GM21526 (cell line): ENCODE results near the gene IL4R.
"Not testable (repeated sequence)": the region's sequence is repeated elsewhere in the genome, so short reads cannot be mapped to it uniquely, and the experiment has no call there.

Source experiments
- ATAC-seq: cut with Tn5 transposase; IDR thresholded peaks from one replicate; pipeline ENCODE4 v1.9.1; 2021; ENCODE audit warnings: moderate library complexity; ENCODE audit not compliant: unreplicated experiment, low FRiP score

IL4R gene

DNA sequence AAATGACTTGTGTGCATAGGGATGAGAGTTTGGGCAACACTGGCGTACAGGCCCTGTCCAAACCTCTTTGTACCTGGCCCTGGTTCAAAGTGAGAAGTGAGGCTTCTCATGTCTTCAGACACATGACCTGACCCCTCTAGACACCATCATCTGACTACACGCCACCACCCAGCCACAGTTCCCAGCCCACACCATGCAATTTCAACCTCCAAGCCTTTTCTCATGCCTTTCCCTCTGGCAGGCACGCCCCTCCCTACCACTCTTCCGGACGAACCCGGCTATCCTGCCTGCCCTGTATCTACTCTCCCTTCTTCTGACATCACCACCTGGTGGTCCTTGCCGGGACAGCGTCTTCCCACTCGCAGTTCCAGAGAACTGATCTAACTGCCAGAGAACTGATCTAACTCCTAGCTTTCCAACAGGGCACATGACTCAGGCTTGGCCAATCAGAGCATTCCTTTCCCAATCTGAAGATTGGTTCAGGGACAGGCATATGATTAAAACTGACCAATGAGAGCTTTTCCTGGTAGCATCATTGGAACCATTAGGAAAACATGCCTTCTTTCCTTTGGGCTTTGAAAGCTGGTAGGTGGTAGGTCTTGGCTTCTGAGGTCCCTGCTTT, 61.1 kb downstream of the IL4R start:
- peak; percentile 37 for ATAC-seq

DNA sequence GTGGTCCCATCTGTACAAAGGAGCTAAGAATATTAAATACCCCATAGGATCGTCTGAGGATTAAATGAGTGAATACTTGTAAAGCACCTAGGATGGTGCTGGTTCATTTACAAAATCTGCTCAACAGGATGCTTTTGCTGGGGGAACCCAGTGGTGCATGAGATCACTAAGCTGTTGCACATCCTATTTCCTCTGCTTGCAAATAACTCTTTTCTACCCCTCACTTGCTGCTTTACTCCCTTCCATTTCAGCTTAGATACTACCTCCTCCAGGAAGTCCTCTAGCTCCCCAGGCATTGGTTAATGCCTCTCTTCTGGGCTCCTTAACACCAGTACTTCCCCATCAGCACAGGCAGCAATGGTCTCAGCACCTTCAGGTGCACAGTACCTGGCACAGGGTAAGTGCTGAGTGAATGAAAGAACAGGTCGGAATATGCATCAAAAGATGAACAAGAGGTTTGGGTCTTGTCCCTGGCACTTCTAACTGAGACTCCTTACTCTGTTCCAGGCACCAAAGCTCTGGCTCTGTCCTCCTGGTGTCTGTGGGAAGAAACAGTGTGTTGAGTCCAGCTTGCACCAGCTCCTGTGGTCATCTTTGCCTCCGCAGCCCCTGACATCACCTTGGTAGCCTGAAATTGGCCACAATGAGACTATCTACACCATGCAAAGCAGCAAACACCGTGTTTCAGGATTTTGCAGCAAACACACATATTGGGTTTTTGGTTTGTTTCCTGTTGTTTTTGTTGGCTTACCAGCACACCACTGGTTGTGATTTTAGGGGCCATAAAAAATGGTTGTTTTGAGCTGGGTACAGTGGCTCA, 64.1 kb downstream of the IL4R start:
- no peak for ATAC-seq

DNA sequence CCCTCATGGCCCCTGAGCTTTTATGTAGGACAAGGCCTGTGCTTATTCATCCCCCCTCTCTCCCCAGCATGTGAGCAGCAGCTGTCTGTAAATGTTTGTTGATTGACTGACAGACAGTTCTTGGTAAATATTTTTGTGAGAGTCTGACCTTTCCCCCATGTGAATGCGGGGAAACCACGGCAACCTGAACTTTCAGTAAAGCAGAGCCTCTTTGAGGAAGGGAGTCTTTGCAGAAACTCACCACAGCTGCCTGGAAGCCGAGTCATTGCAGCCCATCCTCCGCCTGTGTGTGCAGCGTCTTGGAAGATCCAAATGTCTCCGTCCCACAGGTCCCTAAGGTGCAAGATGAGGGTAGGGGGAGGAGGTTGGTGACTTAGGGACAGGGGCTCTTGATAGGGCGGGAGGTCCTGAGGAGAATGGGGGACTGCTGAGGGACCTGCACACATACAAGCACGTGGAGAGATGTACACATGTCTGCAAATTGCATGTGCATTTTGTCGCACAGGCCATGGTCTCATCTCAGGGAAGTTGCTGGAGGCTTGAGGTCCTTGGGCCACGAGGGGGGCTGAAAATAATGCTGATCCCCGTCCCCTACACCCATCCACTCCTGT, 65.2 kb downstream of the IL4R start:
- no peak for ATAC-seq

DNA sequence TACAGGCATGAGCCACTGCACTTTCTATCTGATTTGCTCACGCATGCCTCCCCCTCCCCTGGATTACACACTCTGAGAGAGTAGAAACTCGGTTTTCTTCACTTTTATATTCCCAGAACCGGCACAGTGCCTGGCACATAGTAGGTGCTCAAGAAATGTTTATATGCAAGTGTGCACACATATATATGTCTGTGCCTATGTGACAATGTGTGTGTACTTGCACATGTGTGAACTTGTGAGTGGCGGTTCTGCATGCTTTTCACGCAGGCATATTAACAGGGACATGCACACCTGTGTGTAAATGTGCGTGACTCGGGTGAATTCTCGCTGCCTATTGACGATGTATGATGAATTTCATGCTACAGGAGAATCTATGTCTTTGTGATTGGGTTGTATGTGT, 66.1 kb downstream of the IL4R start:
- no peak for ATAC-seq

DNA sequence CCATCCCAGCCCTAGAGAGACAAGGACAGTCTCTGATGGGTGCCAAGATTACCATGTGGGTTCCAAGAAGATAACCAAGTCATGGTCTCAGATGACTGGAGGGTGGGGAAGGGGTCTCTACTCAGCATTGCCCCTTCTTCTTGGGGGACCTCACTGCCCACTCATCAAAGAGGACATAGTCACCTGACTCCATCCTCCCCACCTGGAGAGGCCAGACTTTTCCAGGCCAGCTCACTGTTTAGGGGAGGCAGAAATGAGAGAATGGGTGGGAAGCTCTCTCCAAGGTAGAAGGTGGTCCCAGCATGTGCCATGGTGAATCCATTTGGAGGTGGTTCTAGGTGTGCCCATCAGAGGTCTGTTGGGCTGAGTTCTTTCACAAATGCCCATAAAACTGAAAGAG, 67.5 kb downstream of the IL4R start:
- no peak for ATAC-seq

DNA sequence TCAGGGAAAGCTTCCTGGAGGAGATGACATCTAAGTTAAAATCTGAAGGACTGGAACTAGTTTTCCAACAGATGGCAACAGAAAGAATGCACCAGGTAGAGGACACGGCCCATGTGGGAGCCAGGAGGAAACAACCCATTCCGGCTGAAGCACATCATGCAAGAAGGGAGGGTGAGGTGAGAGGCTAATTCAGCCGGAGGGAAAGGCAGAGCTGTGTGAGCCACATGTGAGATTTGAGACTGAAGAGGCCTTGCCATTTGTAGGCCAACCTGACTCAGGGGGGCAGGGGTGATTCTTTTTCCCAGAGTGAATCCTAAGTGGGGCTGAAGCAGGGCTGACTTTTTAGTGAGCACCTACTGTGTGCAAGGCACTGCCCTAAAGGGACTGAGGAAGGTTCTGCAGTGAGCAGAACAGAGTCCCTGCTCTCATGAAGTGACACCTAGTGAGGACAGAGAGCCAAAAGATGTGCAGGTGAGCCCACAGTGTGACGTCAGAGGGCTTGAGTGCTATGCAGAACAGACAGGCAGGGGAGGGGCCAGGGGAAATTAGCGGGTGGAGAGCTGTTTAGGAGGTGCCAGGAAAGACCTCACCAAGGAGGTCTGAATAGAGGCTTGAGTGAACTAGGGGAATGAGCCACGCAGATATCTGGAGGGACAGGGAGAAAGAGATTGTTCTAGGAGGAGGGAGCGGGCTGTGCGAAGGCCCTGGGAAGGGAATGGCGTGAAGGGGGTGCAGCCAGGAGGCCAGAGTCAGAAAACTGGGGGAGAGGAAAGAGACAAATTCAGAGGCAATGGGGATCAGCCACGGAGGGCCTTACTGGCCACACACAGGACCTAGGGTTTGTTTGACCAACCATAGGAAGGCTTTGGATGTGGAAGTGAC, 68.4 kb downstream of the IL4R start:
- ATAC-seq = no peak

DNA sequence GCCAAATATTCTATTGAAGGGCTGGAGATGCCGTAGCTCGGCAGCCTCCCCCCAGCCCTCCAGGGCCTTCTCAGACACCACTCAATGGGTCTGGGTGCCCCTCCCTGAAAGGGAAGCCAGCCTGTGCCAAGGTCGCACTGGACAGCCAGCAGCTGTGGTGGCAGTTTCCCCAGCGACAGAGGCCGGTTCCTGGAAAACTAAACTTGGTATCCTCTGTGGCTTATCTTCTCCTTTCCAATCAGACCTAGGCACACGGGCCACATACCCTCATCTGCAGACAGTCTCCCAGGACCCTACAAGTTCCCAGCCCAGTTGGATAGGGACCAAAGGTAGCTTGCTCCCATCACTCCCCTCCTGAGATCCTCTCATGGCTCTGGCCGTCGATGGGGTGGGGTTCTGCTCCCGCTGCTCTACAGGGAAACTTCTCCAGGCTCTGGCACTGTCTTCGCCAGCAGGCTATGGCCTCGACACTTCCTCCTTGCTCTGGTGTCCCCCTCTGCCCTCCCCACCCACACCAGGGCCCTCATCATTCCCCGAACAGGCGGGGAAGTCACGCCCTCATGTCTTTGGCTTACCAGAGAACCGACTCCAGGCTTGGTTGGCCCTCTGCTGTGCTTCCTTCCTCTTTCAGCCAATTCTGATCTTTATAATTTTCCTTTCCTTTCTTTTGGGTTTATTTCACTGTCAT, 69.9 kb downstream of the IL4R start:
- ATAC-seq = no peak

DNA sequence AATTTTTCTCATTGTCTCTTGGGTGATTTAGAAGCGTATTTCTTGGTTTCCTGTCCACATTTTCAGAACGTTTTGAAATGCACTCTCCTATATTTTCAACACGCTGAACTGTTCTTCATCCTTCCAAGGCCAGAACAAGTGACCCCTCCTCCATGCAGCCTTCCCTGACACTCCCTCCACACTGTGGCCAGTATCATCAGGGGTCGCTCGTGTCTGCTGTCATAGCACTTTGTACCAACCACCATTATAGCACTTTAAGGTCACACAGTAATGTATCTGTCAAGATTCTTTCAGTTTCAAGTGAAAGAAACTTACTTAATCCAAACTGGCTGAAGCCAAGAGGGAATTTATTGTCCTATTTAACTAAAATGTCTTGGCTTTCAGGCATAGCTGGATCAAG, 70.7 kb downstream of the IL4R start:
- ATAC-seq = no peak

DNA sequence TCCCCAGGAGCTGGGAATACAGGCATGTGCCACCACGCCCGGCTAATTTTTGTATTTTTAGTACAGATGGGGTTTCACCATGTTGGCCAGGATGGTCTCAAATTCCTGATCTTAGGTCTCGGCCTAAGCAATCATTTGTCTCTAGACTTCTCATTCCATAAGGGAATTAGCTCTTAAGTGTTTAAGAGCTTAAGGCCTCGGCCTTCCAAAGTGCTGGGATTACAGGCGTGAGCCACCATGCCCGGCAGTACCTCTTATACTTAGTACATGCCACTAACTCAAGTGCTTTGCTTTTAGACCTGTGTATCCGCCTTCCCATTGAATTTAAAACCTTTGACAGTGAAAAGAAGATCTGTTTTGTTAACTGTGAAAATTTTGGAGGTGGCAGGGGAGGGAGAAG, 71.6 kb downstream of the IL4R start:
- no peak for ATAC-seq

DNA sequence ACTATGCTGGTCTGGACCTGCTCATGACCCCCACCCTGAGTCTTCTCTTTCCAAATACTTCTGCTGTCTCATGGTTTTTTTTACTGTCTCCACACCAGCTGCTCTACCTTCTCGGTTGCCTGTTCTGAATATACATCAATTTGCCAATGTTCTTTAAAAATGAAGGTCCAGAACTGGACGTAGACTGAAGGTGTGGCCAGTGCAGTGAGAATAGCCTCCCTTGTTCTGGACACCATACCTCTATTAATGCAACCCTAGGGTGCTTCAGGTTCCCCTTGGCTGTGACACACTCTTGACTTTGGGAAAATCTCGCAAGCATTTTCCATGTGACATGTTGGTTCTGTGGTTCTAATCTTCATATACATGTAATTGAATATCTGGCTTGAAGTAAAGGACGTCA, 72.9 kb downstream of the IL4R start:
- ATAC-seq = no peak

DNA sequence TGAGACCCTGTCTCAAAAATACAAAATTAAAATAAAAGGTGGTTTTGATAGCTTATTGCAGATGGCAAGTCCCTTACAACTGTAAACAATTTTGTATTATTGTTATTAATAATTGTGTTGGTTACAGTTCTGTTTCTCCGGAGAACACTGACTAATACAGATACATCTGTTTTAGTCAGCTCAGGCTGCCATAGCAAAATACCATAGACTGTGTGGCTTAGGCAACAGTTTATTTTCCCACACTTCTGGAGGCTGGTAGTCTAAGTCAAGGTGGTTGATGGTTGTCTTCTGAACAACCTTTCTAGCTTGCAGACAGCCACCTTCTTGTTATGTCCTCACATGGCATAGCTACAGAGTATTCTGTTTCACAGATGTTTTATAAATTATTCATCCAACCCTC, 74.0 kb downstream of the IL4R start:
- no peak for ATAC-seq

DNA sequence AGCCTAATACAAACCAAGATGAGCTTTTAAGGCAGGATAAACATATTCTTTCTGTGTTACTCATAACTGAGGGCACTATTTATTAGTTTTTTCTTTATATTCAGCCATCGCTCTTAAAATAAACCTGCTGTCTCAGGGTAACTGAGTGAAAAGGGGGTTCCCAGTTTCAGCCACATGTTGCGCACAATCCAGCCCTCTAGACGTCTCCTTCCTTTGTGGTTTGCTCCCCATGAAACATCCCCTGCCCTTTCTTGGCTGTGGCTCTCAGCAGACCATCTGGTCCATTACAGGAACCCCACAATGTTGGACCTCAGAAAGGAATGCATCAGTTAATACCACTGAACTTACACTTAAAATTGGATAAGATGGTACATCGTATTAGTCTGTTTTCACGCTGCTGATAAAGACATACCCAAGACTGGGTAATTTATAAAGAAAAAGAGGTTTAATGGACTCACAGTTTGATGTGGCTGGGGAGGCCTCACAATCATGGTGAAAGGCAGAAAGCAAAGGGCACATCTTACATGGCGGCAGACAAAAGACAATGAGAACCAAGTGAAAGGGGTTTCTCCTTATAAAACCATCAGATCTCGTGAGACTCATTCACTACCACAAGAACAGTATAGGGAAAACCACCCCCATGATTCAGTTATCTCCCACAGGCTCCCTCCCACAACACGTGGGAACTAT, 75.6 kb downstream of the IL4R start:
- ATAC-seq = no peak

DNA sequence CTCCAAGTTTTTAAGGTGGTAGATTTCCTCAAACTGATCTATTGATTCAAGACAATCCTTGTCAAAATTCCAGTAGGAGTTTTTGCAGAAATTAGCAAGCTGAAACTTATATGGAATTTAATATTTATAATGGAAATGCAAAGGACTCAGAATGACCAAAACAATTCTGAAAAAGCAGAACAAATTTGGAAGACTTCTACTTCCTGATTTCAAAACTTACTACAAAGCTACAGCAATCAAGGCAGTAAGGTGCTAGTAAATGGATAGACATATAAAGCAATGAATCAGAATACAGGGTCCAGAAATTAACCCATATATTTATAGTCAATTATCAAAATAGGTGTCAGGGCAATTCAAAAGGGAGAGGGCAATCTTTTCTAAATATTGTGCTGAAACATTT, 76.4 kb downstream of the IL4R start:
- ATAC-seq = no peak

DNA sequence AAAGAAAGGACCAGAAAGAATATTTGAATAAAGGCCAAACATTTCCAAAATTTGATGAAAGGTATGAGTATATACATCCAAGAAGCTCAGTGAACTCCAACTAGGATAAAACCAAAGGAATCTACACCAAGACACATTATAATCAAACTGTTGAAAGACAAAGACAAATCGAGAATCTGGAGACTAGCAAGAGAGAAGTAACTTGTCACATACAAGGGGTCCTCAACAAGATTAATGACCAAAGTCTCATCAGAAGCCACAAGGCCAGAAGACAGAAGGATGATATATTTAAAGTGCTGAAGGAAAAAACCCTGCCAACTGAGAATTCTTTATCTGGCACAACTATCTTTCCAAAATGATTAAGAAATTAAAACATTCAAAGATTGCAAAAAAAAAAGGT, 78.9 kb downstream of the IL4R start:
- no peak for ATAC-seq

DNA sequence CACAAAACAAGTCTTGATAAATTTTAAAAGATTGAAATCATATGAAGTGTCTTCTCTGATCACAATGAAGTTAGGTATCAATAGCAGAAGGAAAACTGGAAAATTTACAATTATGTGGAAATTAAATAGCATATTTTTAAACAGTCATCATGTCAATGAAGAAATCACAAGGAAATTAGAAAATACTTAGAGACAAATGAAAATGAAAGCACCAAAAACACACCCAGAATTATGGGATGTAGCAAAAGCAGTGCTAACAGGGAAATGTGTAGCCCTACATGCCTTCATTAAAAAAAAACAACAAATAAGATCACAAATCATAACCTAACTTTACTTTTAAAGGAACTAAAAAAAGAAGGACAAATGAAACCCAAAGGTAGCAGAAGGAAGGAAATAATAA, 80.7 kb downstream of the IL4R start:
- ATAC-seq = no peak

DNA sequence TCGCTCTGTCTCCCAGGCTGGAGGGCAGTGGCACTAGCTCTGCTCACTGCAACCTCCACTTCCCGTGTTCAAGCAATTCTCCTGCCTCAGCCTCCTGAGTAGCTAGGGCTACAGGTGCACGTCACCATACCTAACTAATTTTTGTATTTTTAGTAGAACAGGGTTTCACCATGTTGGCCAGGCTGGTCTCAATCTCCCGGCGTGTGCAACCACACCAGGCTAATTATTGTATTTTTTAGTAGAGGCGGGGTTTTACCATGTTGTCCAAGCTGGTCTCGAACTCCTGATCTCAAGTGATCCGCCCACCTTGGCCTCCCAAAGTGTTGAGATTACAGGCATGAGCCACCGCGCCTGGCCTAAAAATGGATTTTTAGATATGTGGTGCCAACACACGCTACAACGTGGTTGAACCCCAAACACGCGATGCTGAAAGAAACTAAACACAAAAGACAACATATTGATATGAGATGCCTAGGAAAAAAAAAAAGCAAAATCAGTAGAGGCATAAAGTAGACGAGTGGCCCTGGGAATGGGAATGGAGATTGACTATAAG, 84.6 kb downstream of the IL4R start:
- not testable (repeated sequence) for ATAC-seq

DNA sequence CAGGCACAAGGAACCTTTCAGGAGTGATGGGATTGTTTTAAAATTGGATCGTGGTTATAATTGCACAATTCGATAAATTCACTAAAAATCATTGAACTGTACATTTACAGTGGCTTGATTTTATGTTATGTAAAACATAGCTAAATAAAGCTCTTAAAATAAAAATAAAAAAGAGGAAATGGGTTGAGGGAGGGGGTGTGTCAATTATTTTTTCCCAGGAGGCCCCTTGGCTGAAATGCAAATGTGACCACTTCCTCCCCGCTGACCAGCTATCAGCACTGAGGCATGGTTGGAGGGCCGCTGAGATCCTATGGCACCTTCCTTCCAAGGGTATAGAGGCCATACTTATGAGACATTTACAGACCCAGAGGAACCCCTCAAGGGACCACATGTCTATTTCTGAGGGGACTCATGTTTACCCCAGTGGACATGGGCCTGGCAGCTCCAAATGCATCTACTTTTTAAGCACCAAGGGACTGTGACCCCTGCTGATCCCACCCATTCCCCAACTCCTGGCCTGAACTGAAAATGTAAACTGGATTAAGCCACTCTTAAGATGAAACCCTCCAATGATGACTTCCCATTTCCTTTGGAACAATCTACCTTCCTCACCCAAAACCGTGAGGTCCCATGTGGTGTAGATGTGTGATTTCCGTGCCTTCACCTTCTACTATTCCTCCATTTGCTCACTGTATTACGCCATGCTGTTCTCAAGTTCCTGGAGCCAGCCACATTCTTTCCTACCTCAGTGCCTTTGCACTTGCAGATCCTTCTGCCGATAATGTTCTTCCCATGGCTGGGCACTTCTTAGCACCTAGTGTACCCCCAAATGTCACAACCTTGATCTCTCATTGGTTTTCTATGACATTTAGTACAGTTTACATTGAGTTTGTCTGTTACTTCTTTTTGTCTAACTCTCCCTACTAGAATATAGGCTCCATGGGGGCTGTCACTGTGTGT, 85.4 kb downstream of the IL4R start:
- ATAC-seq = no peak

DNA sequence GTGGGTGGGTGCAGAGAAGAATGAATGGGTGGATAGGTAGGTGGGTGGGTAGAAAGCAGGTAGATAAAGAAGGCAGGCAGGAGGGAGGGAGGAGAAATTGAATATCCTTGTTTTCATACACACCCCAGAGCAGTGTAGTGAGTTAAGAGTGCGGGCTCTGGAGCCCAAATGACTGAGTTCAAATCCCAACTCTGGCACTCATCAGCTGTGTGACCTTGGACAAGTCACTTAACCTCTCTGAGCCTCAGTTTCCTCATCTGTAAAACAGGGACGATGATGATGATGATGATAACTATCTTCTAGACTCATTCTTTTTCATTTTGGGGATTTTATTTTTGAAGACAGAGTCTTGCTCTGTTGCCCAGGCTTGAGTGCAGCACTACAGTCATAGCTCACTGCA, 86.2 kb downstream of the IL4R start:
- no peak for ATAC-seq
